ENCODE measurements around the gene KIAA0825.

- no peak for TF ChIP-seq EZH2 (IDR thresholded peaks at IDR 0.05; ENCODE audit: insufficient read depth, poor library complexity, severe bottlenecking)
- no peak for TF ChIP-seq EZH2phosphoT487 (IDR thresholded peaks at IDR 0.05; ENCODE audit: insufficient read depth, low read depth)
Observed at GRCh38 chr5:94266170-94266569, 352.2 kb downstream of the KIAA0825 start.
